Measurements from ENCODE around the gene CHMP6.

DNA sequence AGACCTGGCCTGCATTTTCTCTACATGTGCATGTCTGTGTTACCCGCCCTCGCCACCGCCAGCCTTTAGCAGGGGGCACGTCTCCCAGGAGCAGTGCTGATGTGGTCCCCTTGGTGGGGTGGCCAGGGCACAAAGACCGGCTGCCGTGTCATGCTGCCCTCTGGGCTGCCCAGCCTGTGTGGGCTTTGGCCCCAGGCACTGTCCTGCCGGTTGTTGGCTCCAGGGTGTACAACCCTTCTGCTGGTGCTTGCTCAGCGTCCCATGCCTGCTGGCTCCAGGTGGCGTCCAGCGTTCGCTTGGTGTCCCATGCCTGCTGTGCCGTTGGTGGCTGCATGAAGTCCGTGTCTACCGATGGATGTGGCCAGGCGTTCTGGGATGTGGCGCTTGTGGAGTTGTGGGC lies 47.5 kb downstream of the CHMP6 start:
- TF ChIP-seq, protein P1, sequence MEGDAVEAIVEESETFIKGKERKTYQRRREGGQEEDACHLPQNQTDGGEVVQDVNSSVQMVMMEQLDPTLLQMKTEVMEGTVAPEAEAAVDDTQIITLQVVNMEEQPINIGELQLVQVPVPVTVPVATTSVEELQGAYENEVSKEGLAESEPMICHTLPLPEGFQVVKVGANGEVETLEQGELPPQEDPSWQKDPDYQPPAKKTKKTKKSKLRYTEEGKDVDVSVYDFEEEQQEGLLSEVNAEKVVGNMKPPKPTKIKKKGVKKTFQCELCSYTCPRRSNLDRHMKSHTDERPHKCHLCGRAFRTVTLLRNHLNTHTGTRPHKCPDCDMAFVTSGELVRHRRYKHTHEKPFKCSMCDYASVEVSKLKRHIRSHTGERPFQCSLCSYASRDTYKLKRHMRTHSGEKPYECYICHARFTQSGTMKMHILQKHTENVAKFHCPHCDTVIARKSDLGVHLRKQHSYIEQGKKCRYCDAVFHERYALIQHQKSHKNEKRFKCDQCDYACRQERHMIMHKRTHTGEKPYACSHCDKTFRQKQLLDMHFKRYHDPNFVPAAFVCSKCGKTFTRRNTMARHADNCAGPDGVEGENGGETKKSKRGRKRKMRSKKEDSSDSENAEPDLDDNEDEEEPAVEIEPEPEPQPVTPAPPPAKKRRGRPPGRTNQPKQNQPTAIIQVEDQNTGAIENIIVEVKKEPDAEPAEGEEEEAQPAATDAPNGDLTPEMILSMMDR (IDR thresholded peaks at IDR 0.05; ENCODE audit: poor library complexity, severe bottlenecking): no peak
- no peak for TF ChIP-seq TAF1 (IDR thresholded peaks at IDR 0.05; ENCODE audit: low read depth)
- TF ChIP-seq MXI1 (conservative IDR thresholded peaks at IDR 0.05; ENCODE audit: poor library complexity, severe bottlenecking): no peak

All from neural cell (in vitro differentiated cells).